Tibial nerve (tissue), 3 donors: ENCODE measurements around the gene BANK1.

Experiments
- CTCF ChIP-seq, 5 experiments: fragments of 200-600 bp in 3 of 5; fragments of 450-650 bp in 2 of 5; sonication (generic) in 3 of 5; IDR thresholded peaks; one replicate each; pipeline ENCODE4 v1.5.1; 2016 to 2019; ENCODE audit warnings: antibody characterized with exemption in 5 of 5, mild to moderate bottlenecking in 3 of 5, moderate library complexity in 2 of 5
- POLR2A ChIP-seq, 2 donors: fragments of 450-650 bp; IDR thresholded peaks; one replicate each; pipeline ENCODE4 v1.6.1; 2017; ENCODE audit warnings: antibody characterized with exemption in 2 of 2, mild to moderate bottlenecking in 2 of 2, moderate library complexity in 2 of 2

GRCh38 chr4:101753721-101754120 is 36.8 kb upstream of the BANK1 start:
- TF ChIP-seq CTCF (IDR thresholded peaks at IDR 0.05) (no peak), POLR2A (IDR thresholded peaks at IDR 0.05) (no peak)
